ENCODE results near the gene STAT3. TPM values are rescaled to one million over a fixed set of nuclear protein-coding genes. Genes with fewer than 3 reads are reported as not detected.
A peak's percentile ranks its signal among the peaks of the same experiment; 100 is the strongest.

STAT3 gene
- total and polyA plus RNA-seq, 9 of the 15 experiments (the other 6 are each of a cell fraction or from before 2014, with no cell fraction given): 90.0 to 179 (median 114) TPM

DNA sequence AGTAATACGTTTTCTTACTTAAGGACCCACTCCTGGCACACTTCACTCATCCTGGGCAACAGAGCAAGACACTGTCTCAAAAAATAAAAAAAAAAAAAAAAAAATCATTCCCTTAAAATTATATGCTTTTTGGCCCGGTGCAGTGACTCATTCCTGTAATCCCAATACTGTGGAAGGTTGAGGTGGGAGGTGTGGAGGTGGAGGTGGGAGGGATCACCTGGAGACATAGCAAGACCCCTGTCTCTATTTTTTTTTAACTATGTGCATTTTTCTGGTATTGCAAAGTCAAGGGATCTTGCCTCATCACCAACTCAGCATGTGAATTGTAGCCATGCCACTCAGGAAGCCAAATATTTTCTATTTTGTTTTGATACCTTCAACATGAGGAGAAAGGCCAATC lies 121.8 kb downstream of the STAT3 start (continued):
- TF ChIP-seq, protein P1, sequence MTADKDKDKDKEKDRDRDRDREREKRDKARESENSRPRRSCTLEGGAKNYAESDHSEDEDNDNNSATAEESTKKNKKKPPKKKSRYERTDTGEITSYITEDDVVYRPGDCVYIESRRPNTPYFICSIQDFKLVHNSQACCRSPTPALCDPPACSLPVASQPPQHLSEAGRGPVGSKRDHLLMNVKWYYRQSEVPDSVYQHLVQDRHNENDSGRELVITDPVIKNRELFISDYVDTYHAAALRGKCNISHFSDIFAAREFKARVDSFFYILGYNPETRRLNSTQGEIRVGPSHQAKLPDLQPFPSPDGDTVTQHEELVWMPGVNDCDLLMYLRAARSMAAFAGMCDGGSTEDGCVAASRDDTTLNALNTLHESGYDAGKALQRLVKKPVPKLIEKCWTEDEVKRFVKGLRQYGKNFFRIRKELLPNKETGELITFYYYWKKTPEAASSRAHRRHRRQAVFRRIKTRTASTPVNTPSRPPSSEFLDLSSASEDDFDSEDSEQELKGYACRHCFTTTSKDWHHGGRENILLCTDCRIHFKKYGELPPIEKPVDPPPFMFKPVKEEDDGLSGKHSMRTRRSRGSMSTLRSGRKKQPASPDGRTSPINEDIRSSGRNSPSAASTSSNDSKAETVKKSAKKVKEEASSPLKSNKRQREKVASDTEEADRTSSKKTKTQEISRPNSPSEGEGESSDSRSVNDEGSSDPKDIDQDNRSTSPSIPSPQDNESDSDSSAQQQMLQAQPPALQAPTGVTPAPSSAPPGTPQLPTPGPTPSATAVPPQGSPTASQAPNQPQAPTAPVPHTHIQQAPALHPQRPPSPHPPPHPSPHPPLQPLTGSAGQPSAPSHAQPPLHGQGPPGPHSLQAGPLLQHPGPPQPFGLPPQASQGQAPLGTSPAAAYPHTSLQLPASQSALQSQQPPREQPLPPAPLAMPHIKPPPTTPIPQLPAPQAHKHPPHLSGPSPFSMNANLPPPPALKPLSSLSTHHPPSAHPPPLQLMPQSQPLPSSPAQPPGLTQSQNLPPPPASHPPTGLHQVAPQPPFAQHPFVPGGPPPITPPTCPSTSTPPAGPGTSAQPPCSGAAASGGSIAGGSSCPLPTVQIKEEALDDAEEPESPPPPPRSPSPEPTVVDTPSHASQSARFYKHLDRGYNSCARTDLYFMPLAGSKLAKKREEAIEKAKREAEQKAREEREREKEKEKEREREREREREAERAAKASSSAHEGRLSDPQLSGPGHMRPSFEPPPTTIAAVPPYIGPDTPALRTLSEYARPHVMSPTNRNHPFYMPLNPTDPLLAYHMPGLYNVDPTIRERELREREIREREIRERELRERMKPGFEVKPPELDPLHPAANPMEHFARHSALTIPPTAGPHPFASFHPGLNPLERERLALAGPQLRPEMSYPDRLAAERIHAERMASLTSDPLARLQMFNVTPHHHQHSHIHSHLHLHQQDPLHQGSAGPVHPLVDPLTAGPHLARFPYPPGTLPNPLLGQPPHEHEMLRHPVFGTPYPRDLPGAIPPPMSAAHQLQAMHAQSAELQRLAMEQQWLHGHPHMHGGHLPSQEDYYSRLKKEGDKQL (CRISPR knock-in tag; IDR thresholded peaks at IDR 0.05; ENCODE audit: borderline replicate concordance): no peak
- TF ChIP-seq DACH1 (IDR thresholded peaks at IDR 0.05; ENCODE audit: partially characterized antibody): no peak
- TF ChIP-seq, protein P2, sequence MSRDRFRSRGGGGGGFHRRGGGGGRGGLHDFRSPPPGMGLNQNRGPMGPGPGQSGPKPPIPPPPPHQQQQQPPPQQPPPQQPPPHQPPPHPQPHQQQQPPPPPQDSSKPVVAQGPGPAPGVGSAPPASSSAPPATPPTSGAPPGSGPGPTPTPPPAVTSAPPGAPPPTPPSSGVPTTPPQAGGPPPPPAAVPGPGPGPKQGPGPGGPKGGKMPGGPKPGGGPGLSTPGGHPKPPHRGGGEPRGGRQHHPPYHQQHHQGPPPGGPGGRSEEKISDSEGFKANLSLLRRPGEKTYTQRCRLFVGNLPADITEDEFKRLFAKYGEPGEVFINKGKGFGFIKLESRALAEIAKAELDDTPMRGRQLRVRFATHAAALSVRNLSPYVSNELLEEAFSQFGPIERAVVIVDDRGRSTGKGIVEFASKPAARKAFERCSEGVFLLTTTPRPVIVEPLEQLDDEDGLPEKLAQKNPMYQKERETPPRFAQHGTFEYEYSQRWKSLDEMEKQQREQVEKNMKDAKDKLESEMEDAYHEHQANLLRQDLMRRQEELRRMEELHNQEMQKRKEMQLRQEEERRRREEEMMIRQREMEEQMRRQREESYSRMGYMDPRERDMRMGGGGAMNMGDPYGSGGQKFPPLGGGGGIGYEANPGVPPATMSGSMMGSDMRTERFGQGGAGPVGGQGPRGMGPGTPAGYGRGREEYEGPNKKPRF (IDR thresholded peaks at IDR 0.05; ENCODE audit: low read depth, low read length): no peak
- TF ChIP-seq GTF2E2 (tag; IDR thresholded peaks at IDR 0.05): no peak
- no peak for TF ChIP-seq GABPA (tag; conservative IDR thresholded peaks at IDR 0.05; ENCODE audit: low read depth)
- TF ChIP-seq E2F8 (IDR thresholded peaks at IDR 0.05; ENCODE audit: low read depth, partially characterized antibody): no peak
- TF ChIP-seq EGR1 (conservative IDR thresholded peaks at IDR 0.05): peak; percentile 50; the same call in 1 of the 2 replicates
- 0 out of 2 replicates have a peak, but pooled peaks have one; percentile 24 for TF ChIP-seq ZNF212 (CRISPR knock-in tag; IDR thresholded peaks at IDR 0.05)
- TF ChIP-seq MAFF (IDR thresholded peaks at IDR 0.05; ENCODE audit: low read length): no peak
- no peak for TF ChIP-seq ZNF140 (CRISPR knock-in tag; IDR thresholded peaks at IDR 0.05)
- TF ChIP-seq, protein P3, sequence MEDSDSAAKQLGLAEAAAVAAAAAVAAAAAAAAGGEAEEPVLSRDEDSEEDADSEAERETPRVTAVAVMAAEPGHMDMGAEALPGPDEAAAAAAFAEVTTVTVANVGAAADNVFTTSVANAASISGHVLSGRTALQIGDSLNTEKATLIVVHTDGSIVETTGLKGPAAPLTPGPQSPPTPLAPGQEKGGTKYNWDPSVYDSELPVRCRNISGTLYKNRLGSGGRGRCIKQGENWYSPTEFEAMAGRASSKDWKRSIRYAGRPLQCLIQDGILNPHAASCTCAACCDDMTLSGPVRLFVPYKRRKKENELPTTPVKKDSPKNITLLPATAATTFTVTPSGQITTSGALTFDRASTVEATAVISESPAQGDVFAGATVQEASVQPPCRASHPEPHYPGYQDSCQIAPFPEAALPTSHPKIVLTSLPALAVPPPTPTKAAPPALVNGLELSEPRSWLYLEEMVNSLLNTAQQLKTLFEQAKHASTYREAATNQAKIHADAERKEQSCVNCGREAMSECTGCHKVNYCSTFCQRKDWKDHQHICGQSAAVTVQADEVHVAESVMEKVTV (CRISPR knock-in tag; IDR thresholded peaks at IDR 0.05): no peak
- TF ChIP-seq RFX1 (IDR thresholded peaks at IDR 0.05): no peak
- TF ChIP-seq MLX (CRISPR knock-in tag; conservative IDR thresholded peaks at IDR 0.05): no peak
